GM18502 (cell line): Measurements from ENCODE around the gene ELAVL1.

Experiments used
- ATAC-seq: cut with Tn5 transposase; IDR thresholded peaks from one replicate; pipeline ENCODE4 v1.9.1; 2021; ENCODE audit warnings: mild to moderate bottlenecking; ENCODE audit not compliant: unreplicated experiment, poor library complexity

ELAVL1 gene

GRCh38 chr19:7987114-7987768 lies 18.2 kb downstream of the ELAVL1 start:
- no peak for ATAC-seq

DNA sequence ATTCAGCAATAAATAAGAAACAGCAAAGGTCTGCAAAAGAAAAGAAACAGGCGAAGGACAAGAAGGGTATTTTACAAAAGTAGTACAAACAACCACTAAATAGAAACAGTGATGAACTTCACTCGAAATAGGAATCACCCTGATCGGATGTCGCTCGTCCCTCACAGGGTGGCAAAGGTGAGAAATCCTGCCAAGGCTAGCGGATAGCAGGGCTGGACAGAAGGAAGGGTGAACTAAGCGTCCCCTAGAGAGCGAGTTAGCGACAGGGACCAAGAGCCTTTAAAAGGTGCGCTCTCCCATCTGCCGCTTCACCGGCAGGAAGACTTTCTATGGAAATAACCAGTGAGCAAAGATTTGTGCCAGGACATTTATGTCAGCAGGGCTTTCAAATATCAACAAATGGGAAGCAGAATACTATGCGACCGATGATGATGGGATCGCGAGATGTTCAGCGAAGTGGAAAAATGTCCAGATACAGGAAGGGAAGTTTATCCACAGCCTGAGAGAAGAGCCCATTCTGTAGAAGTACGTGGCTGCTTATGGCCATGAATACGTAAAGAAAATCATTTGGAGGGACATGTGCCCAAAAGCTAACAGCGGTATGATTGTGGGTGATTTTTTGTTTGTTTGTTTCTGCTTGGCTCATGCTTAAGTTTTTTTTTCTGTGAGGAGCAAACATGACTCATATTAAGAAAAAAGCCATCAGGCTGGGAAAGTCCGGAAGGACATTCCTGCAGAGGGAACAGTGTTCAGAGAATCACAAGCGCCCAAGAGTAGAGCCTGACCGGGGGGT lies 18.9 kb downstream of the ELAVL1 start:
- ATAC-seq, result no peak

DNA sequence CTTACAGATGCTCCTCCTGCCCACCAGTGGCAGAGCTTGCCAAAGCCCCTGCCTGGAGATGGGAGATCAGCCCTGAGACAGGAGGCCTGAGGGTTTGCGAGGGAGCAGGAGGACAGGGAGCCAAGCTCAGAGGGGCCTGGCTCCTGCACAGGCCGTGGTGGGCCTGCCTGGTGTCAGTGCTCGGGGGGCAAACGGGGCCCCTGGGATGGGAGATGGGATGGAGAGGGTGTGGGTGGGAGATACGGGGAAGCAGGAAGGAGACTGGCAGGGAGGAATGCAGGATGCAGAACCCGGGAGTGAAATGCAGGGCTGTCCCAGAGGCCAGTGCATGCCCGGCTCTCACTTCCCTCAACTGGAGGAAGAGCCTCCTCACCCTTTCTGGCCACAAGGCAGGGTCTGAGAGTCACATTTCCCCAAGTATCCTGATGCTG lies 19.9 kb downstream of the ELAVL1 start:
- no peak for ATAC-seq

DNA sequence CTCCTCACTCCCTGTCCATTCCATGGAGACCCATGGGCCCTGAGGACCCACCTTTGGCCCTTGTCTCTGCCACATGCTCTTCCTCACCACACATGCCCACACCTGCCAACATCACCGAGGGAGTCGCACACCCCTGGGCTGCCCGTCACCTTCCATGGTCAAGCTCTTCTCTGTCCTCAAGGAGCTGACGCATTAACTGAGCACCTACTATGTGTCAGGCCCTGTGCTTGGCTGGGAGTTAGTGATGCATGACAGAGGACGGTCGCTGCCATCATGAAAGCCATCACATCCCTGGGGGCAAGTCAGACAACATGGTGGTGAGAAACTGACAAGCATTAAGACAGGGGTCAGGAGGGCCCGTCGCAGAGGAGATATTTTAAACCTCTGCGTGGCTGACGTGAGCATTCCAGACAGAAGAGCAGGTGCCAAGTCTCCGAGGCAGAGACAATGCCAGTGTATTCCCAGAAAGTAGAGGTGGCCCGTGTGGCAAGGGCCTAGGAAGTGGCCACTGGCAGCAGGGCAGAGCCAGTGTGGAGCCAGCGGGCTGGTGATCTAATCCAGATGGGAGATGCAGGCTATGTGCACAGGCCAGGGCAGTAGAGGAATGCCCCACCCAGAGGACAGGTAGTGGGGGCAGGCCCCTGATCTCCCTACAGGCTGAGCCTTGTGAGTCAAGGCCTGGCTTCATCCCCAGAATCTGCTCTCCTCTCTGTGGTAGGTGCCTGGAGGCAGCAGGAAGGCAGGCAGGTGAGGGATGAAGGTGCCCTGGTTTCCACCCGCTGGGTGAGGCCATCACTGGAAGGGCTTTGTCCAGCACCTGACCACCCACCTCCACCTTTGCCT lies 21.2 kb downstream of the ELAVL1 start:
- no peak for ATAC-seq

GRCh38 chr19:7983286-7983950 lies 22.0 kb downstream of the ELAVL1 start:
- ATAC-seq, result no peak

GRCh38 chr19:7982651-7983099 lies 22.8 kb downstream of the ELAVL1 start:
- no peak for ATAC-seq

GRCh38 chr19:7982103-7982502 lies 23.3 kb downstream of the ELAVL1 start:
- ATAC-seq, result no peak

DNA sequence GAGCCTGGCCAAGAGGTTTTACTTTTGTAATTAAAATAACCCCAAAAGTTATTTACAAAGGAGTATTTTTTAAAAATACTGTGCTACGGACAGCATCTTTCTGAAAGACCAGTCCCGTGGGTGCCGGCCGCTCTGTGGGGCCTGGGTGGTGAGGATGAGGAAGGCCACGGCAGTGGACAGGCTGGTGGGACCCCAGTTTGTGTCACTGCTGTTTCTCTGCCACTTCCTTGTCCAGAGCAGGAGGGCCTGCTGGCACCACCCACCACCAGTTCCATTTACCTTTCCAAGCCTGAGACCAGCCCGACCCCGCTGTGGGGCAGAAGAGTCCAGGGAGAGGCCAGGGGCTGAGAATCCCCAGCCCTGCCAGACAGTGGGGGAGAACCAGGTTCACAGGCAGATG lies 23.8 kb downstream of the ELAVL1 start:
- no peak for ATAC-seq

- ATAC-seq, result no peak
Measured at GRCh38 chr19:7981199-7981598, 24.2 kb downstream of the ELAVL1 start.

- ATAC-seq, result no peak
Measured at GRCh38 chr19:7980635-7981121, 24.8 kb downstream of the ELAVL1 start.

DNA sequence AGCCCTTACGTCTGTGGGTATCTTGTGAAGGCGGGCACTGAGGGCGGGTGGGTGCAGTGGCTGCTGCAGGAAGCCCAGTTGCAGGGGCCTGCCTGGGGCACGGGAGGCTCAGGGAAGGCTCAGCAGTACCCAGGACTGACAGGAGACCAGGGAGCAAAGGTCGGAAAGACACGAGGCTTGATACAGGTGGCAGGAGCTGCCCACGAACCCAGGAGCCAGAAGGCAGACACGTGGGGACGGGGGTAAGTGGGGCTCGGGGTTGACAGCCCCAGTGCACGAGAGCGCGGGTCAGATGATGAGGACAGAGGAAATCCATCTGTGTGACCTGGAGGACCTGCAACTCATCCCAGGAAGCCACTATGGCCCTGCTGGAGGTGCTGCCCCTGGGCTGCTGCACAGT lies 25.3 kb downstream of the ELAVL1 start:
- no peak for ATAC-seq

GRCh38 chr19:7979559-7979958 lies 25.9 kb downstream of the ELAVL1 start:
- no peak for ATAC-seq

DNA sequence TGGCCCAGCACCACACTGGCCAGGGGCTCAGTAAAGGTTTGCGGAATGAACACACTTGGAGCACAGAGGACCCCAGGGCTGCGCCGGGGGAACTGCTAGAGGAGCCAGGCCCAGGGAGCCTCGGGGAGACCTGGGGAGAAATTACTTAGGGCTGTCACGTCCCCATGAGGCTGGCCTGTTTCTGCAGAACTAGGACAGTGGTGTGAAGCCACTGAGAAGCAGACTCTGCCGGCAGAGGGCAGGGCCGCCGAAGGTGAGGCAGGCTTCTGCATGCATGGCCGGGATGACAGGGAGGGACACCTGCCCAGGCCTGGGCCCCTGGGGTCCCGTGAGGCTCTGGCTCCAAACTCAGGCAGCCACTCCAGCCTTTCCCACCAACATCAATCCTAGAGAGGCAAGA lies 26.4 kb downstream of the ELAVL1 start:
- no peak for ATAC-seq

GRCh38 chr19:7978179-7978825 lies 27.1 kb downstream of the ELAVL1 start:
- ATAC-seq, result no peak

- ATAC-seq, result no peak
Measured at GRCh38 chr19:7977723-7978040, 27.8 kb downstream of the ELAVL1 start.

DNA sequence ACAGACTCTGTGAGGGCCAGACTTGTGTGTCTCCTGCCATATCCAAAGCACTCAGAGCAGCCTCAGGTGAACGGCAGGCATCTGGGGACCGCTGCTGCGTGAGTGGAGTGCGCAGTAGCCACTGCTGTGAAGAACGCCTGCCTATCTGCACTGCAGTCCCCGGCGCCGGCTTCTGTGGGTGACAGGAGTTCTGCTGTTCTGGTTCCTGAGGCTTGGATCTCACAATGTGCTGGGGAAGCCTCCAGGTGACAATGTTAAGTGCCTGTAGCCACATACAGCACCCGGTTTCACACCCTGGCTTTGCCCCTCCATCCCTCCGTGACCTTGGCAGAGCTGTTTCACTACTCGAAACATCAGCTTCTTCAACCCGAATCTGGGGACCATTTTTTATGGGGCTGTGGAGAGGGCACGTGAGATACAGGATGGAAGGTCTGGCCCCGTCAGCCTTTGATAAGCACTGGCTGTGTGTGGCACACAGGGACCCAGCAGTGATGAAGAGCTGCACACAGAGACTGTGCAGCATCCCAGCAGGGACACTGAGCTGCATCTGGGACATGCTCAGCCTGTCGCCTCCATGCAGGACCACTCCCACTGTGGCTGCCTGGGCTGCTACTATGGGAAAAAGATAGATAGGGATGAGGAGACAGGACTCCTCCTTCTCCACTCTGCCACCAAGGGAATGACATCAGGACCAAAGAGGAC lies 28.3 kb downstream of the ELAVL1 start:
- no peak for ATAC-seq

DNA sequence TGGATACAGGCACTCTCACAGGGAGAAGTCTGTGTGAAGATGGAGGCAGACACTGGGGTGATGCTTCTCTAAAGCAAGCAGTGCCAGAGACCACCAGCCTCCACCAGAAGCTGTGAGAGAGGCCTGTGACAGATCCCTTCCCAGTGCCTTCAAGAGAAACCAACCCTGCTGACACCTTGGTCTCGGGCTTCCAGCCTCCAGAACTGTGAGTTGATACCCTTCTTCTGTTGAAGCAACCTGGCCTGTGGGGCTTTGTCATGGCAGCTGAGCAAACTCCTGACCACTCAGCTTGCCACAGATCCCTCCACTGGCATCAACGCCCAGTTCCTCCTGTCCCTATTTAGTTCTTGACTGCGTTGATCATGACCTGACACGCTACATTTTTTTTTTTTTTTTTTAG lies 29.0 kb downstream of the ELAVL1 start:
- no peak for ATAC-seq

DNA sequence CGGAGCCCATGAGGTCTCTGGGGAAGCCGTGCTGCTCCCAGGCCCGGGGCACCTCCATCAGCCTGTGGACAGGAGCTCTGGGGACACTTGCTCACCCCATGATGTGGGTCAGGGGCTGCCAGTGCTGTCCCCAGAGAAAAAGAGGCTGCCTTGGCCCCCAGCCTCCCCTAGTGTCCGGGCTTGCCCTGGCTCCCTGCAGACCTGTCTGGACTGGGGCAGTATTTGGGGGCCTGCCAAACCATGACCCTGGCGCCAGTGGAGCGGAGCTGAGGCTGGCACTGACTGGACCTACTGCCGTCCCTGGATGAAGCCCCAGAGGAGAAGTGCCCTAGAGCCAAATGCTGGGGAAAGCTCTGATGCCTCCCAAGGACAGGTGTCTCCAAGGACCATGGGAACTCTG lies 30.4 kb downstream of the ELAVL1 start:
- ATAC-seq, result no peak

DNA sequence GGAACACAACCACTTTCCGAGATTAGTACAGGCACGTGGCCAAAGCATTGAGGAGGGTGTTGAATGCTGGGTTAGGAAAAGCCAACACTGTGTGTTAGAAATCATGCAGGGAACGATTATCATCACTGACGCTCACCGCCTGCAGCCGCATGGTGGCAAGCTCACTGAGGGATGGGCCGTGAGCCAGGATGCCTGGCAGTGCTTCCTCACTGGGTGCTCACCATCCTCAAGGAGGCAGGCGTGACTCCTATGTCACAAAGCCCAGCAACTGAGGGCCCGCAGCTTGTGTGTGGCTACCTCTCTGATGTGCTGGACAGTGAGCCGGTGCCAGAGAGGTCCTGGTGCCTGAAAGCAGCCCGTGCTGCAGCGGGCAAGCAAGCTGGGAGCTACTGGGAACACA lies 31.6 kb downstream of the ELAVL1 start:
- no peak for ATAC-seq
